Measurements from ENCODE around the gene KLHDC8A. TPM values are rescaled to one million over a fixed set of nuclear protein-coding genes. Genes with fewer than 3 reads are reported as not detected.
"Not testable (repeated sequence)": the region's sequence is repeated elsewhere in the genome, so short reads cannot be mapped to it uniquely, and the experiment has no call there.

KLHDC8A gene
- total RNA-seq, 1 donor from 2014 or later: 0.78 TPM

DNA sequence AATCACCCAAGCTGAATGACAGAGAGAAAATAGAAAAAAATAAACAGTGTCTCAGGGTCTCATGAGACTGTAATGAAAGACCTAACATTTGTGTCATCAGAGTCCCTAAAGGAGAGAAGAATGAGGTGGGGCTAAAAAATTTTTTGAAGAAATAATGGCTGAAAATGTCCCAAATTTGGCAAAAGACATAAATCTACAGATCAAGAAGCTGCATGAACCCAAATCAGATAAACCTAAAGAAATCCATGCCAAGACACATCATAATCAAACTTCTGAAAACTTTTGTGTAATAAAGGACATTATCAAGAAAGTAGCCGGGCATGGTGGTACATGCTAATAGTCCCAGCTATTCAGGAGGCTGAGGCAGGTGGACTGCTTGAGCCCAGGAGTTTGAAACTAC is 35.9 kb upstream of the KLHDC8A start:
- Histone ChIP-seq H3K36me3 (no peaks in the 10 kb centered on the region), H3K27me3 (peaks cover 13% of the 10 kb centered on the region), H3K27ac (no peak overlapping the region), H3K9me3 (no peaks in the 10 kb centered on the region), H3K4me3 (no peak overlapping the region), H3K4me1 (no peaks in the 10 kb centered on the region)
- no peak for ATAC-seq
- no peak for TF ChIP-seq CTCF (IDR thresholded peaks at IDR 0.05)
- intact Hi-C loops (cut with DNase I): loop anchor here (10.0 kb wide), 1 partner anchor 92 kb away; no protein-coding TSS in a partner anchor
- DNase-seq: no peak

GRCh38 chr1:205391386-205391785 is 34.7 kb upstream of the KLHDC8A start:
- no peak for TF ChIP-seq CTCF (IDR thresholded peaks at IDR 0.05)
- H3K27me3 ChIP-seq: peaks cover 13% of the 10 kb centered on the region
- H3K27ac ChIP-seq: no peak overlapping the region
- DNase-seq (no peak), ATAC-seq (no peak)
- intact Hi-C loops (cut with DNase I): loop anchor here (10.0 kb wide), 1 partner anchor 93 kb away; no protein-coding TSS in a partner anchor
- H3K4me1 ChIP-seq: no peaks in the 10 kb centered on the region
- H3K9me3 ChIP-seq: no peaks in the 10 kb centered on the region
- H3K36me3 ChIP-seq: no peaks in the 10 kb centered on the region
- no peak overlapping the region for H3K4me3 ChIP-seq

DNA sequence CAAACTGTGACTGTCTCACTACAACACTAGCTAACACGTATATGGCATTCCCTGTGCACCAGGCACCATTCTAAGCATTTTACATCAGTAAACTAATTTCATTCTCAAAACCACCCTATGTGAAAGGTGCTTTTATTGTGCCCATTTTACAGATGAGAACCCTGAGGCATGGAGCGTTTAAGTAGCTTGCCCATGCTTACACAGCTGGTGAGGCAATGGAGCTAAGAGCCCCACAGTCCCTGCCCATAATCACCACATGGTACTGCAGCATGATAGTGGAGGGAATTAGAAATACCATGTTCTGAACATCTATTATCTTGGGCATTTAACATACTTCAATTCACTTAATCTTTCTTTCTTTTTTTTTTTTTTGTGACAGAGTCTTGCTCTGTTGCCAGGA is 31.1 kb upstream of the KLHDC8A start:
- ATAC-seq (no peak), DNase-seq (no peak)
- Histone ChIP-seq H3K36me3 (no peaks in the 10 kb centered on the region), H3K4me1 (no peaks in the 10 kb centered on the region), H3K9me3 (no peaks in the 10 kb centered on the region), H3K27ac (no peak overlapping the region), H3K4me3 (no peak overlapping the region), H3K27me3 (peaks cover 13% of the 10 kb centered on the region)
- no peak for TF ChIP-seq CTCF (IDR thresholded peaks at IDR 0.05)
- intact Hi-C loops (cut with DNase I): no loop called here

GRCh38 chr1:205382990-205383389 is 26.3 kb upstream of the KLHDC8A start:
- H3K27me3 ChIP-seq; H3K4me3 ChIP-seq; DNase-seq; H3K27ac ChIP-seq; ATAC-seq; H3K4me1 ChIP-seq; intact Hi-C loops (cut with DNase I); H3K9me3 ChIP-seq; H3K36me3 ChIP-seq: not testable (repeated sequence)

DNA sequence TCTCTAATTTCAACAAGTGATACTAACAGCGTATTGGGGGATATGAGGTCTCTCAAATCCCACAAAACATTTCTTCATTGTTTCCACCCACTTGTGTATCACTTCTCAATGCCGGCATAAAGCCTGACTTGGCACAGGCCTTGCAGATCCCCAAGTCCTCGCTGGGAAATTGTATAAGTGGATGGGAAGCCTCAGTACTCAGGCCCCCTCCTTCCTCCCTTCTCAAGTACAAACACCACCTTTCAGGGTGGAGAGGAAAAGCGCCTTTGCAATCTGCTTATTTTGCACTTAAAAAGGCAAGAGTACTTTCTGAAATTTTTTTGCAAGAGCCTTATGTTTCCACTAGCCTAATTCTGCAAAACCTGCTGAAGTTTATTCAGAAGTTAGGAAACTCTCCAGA is 25.8 kb upstream of the KLHDC8A start:
- TF ChIP-seq CTCF (IDR thresholded peaks at IDR 0.05): no peak
- no peaks in the 10 kb centered on the region for H3K27me3 ChIP-seq
- no peaks in the 10 kb centered on the region for H3K36me3 ChIP-seq
- no peak overlapping the region for H3K4me3 ChIP-seq
- intact Hi-C loops (cut with DNase I): no loop called here
- H3K27ac ChIP-seq: no peak overlapping the region
- no peaks in the 10 kb centered on the region for H3K4me1 ChIP-seq
- no peaks in the 10 kb centered on the region for H3K9me3 ChIP-seq
- DNase-seq (no peak), ATAC-seq (peak; percentile 80)

DNA sequence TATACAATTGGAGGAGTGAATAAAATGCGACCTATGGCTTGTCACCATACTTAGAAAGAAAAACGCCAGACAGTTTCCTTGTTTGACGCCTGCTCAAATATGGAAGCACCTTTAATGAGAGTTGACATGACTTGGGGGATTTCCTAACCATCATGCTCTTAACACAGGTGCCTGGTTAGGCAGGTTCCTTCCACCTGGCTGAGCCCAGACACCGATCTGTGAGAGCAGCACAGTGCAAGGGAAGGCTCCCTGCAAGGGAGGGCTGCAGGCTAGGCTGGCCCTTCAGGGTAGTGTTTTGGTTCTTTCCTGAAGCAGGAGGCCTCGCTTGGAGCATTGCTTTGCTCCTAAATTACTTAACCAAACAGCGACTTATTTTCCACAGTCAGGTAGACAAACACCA is 24.6 kb upstream of the KLHDC8A start:
- no peak for TF ChIP-seq CTCF (IDR thresholded peaks at IDR 0.05)
- Histone ChIP-seq H3K9me3 (no peaks in the 10 kb centered on the region), H3K4me3 (no peak overlapping the region), H3K4me1 (peaks cover under 1% of the 10 kb centered on the region), H3K36me3 (no peaks in the 10 kb centered on the region), H3K27ac (peak overlapping the region; percentile 17), H3K27me3 (no peaks in the 10 kb centered on the region)
- no peak for DNase-seq
- ATAC-seq: peak; percentile 66
- intact Hi-C loops (cut with DNase I): no loop called here
